ENCODE measurements around the gene PLAC1. TPM values are rescaled to one million over a fixed set of nuclear protein-coding genes. Genes with fewer than 3 reads are reported as not detected.

The PLAC1 gene
- total RNA-seq, 3 donors from 2014 or later (not counting 1 experiment from before 2014, with no cell fraction given) = not detected

- TF ChIP-seq, protein P1, sequence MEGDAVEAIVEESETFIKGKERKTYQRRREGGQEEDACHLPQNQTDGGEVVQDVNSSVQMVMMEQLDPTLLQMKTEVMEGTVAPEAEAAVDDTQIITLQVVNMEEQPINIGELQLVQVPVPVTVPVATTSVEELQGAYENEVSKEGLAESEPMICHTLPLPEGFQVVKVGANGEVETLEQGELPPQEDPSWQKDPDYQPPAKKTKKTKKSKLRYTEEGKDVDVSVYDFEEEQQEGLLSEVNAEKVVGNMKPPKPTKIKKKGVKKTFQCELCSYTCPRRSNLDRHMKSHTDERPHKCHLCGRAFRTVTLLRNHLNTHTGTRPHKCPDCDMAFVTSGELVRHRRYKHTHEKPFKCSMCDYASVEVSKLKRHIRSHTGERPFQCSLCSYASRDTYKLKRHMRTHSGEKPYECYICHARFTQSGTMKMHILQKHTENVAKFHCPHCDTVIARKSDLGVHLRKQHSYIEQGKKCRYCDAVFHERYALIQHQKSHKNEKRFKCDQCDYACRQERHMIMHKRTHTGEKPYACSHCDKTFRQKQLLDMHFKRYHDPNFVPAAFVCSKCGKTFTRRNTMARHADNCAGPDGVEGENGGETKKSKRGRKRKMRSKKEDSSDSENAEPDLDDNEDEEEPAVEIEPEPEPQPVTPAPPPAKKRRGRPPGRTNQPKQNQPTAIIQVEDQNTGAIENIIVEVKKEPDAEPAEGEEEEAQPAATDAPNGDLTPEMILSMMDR (IDR thresholded peaks at IDR 0.05) = no peak
Measured at GRCh38 chrX:134688031-134688823, 30.0 kb upstream of the PLAC1 start.

GRCh38 chrX:134685668-134686067 is 27.4 kb upstream of the PLAC1 start:
- DNase-seq (no peak), ATAC-seq (no peak)
- no peak overlapping the region for H3K27ac ChIP-seq (ENCODE audit: low read length)
- Mint-ChIP-seq H3K27ac (no peak overlapping the region), H3K4me1 (no peaks in the 10 kb centered on the region), H3K4me3 (no peak overlapping the region), H3K27me3 (ENCODE audit: low read depth in 2 of 2) (peaks cover 0 to 7% of the 10 kb centered on the region in 2 donors), H3K36me3 (no peaks in the 10 kb centered on the region), H3K9me3 (no peaks in the 10 kb centered on the region)
- H3K27me3 ChIP-seq (ENCODE audit: control insufficient read depth, insufficient read depth, low read length) = no peaks in the 10 kb centered on the region
- intact Hi-C loops (cut with micrococcal nuclease) = no loop called here
- H3K36me3 ChIP-seq (ENCODE audit: control insufficient read depth, insufficient read depth, low read length) = no peaks in the 10 kb centered on the region
- H3K4me3 ChIP-seq (ENCODE audit: low read length) = no peak overlapping the region
- no peaks in the 10 kb centered on the region for H3K4me1 ChIP-seq (ENCODE audit: control insufficient read depth, insufficient read depth, low read length)
- TF ChIP-seq, protein P1 (IDR thresholded peaks at IDR 0.05) = no peak
- 89% methylated on average over 3 of the region's 5 CpGs for WGBS (ENCODE audit: insufficient coverage)
- no peaks in the 10 kb centered on the region for H3K9me3 ChIP-seq (ENCODE audit: control insufficient read depth, insufficient read depth, low read length)

More at GRCh38 chrX:134688031-134688823, 30.0 kb upstream of the PLAC1 start:
- H3K4me1 Mint-ChIP-seq = peaks cover 0 to 9% of the 10 kb centered on the region in 2 donors
- no peaks in the 10 kb centered on the region for H3K36me3 ChIP-seq (ENCODE audit: control insufficient read depth, insufficient read depth, low read length)
- no peak overlapping the region for H3K27ac Mint-ChIP-seq
- no peak overlapping the region for H3K4me3 ChIP-seq (ENCODE audit: low read length)
- no peaks in the 10 kb centered on the region for H3K27me3 ChIP-seq (ENCODE audit: control insufficient read depth, insufficient read depth, low read length)
- intact Hi-C loops (cut with micrococcal nuclease) = no loop called here
- H3K27ac ChIP-seq (ENCODE audit: low read length) = no peak overlapping the region
- no peak for DNase-seq
- H3K27me3 Mint-ChIP-seq (ENCODE audit: low read depth in 2 of 2) = peaks cover 0 to 25% of the 10 kb centered on the region in 2 donors
- H3K4me3 Mint-ChIP-seq = no peak overlapping the region
- H3K4me1 ChIP-seq (ENCODE audit: control insufficient read depth, insufficient read depth, low read length) = no peaks in the 10 kb centered on the region
- no peaks in the 10 kb centered on the region for H3K9me3 ChIP-seq (ENCODE audit: control insufficient read depth, insufficient read depth, low read length)
- ATAC-seq = no peak
- no peaks in the 10 kb centered on the region for H3K36me3 Mint-ChIP-seq
- 100% methylated on average over 3 of the region's 5 CpGs for WGBS (ENCODE audit: insufficient coverage)
- no peaks in the 10 kb centered on the region for H3K9me3 Mint-ChIP-seq

DNA sequence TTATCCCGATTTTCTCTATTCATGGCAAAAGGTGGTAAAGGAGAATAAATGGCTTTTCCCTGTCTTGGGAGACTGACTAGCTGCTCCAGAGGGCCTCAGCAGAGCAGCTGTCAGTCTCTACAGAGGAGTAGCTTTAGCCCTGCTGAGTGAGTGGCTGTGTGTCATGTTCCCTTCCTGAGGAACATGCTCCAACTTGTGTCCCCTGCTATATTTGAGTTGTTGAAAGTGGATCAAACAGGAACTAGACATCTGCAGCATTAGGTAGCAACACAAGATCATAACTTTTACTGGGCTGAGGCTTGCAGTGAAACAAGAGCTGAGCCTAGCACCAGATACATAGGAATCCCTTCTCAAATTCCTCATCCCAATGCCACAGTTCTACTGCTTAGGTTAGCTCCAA is 26.7 kb upstream of the PLAC1 start:
- H3K9me3 Mint-ChIP-seq = no peaks in the 10 kb centered on the region
- DNase-seq (no peak), ATAC-seq (no peak)
- no peak overlapping the region for H3K4me3 Mint-ChIP-seq
- no peaks in the 10 kb centered on the region for H3K27me3 ChIP-seq (ENCODE audit: control insufficient read depth, insufficient read depth, low read length)
- peaks cover 0 to 7% of the 10 kb centered on the region in 2 donors for H3K27me3 Mint-ChIP-seq (ENCODE audit: low read depth in 2 of 2)
- TF ChIP-seq, protein P1 (IDR thresholded peaks at IDR 0.05) = no peak
- H3K4me3 ChIP-seq (ENCODE audit: low read length) = no peak overlapping the region
- H3K27ac ChIP-seq (ENCODE audit: low read length) = no peak overlapping the region
- no peaks in the 10 kb centered on the region for H3K4me1 Mint-ChIP-seq
- H3K27ac Mint-ChIP-seq = no peak overlapping the region
- no peaks in the 10 kb centered on the region for H3K4me1 ChIP-seq (ENCODE audit: control insufficient read depth, insufficient read depth, low read length)
- no CpG with 5 or more reads among the region's 1 CpG for WGBS (ENCODE audit: insufficient coverage)
- intact Hi-C loops (cut with micrococcal nuclease) = no loop called here
- no peaks in the 10 kb centered on the region for H3K36me3 Mint-ChIP-seq
- H3K36me3 ChIP-seq (ENCODE audit: control insufficient read depth, insufficient read depth, low read length) = no peaks in the 10 kb centered on the region
- H3K9me3 ChIP-seq (ENCODE audit: control insufficient read depth, insufficient read depth, low read length) = no peaks in the 10 kb centered on the region
